K562 (cell line): ENCODE results near the gene TXNRD3. TPM values are rescaled to one million over a fixed set of nuclear protein-coding genes. Genes with fewer than 3 reads are reported as not detected.

Source experiments
- ATAC-seq: fragments of 200-7000 bp; cut with Tn5 transposase; 3 replicates; pipeline ENCODE4 v1.9.1; 2020; ENCODE audit warnings: moderate library complexity
- BruUV-seq: library from RNA; stranded (reverse); fragments of 400-500 nt; replicated peaks from 2 replicates; lab custom pipeline; 2021; lab: Mats Ljungman, UMichigan
- CTCF ChIA-PET: fragments of 300-600 bp; formaldehyde crosslinking; extraction: SDS; loops from one replicate; lab custom pipeline; 2021; ENCODE audit warnings: low intra/inter-chr PET ratio; lab: Yijun Ruan, JAX
- POLR2A ChIA-PET: fragments of 300-600, 350-650 bp; sonication (Branson Sonifier 250); formaldehyde crosslinking; extraction: SDS; loops from one replicate; lab custom pipeline; 2021; ENCODE audit warnings: antibody characterized with exemption, inconsistent platforms; lab: Yijun Ruan, JAX
- DNase-seq, 4 experiments: peaks; one replicate each; pipeline versions ENCODE4 v3.0.0 to v3.0.0-alpha.2; 2011 to 2018; ENCODE audit warnings: low spot score in 3 of 4, mixed read lengths in 3 of 4; ENCODE audit errors: extremely low read depth in 1 of 4
- FAIRE-seq: peaks from 2 replicates; lab custom pipeline; 2011; peaks lifted over from hg19 to GRCh38; lab: Jason Lieb, UNC
- H2AFZ ChIP-seq: 2 replicates; pipeline ENCODE4 v1.6.0; 2011; ENCODE audit warnings: low read depth, low read length, control low read depth, inconsistent platforms
- H3K27ac ChIP-seq: fragments of 200-600 bp; 3 replicates; pipeline ENCODE4 v1.8.0; 2011; ENCODE audit warnings: low read depth, mild to moderate bottlenecking, control low read depth, inconsistent platforms, low read length, moderate library complexity, mixed read lengths; ENCODE audit errors: extremely low read depth
- H3K27me3 ChIP-seq, 2 experiments: fragments of 300-600 bp in 1 of 2; 2 replicates in 1 of 2; 3 replicates in 1 of 2; pipeline versions ENCODE4 v1.6.0 to v1.8.0; 2011; ENCODE audit warnings: inconsistent platforms in 2 of 2, low read length in 2 of 2, mild to moderate bottlenecking in 1 of 2, mixed read lengths in 1 of 2, moderate library complexity in 1 of 2; ENCODE audit not compliant: control insufficient read depth in 2 of 2, insufficient read depth in 2 of 2
- H3K36me3 ChIP-seq: fragments of 300-600 bp; 3 replicates; pipeline ENCODE4 v1.8.0; 2011; ENCODE audit warnings: mild to moderate bottlenecking, low read length, inconsistent platforms; ENCODE audit not compliant: control insufficient read depth, insufficient read depth
- H3K4me1 ChIP-seq, 2 experiments: fragments of 200-600 bp in 1 of 2; replicated peaks in 1 of 2; 2 replicates in 1 of 2; 3 replicates in 1 of 2; pipeline versions ENCODE4 v1.5.1 to v1.8.0; 2011; ENCODE audit warnings: inconsistent platforms in 2 of 2, low read length in 2 of 2, mild to moderate bottlenecking in 1 of 2, mixed read lengths in 1 of 2, moderate library complexity in 1 of 2; ENCODE audit not compliant: control insufficient read depth in 2 of 2, insufficient read depth in 2 of 2
- H3K4me2 ChIP-seq: 2 replicates; pipeline ENCODE4 v1.6.1; 2011; ENCODE audit warnings: low read length, control low read depth, inconsistent platforms, mixed read lengths; ENCODE audit not compliant: insufficient read depth
- H3K4me3 ChIP-seq: fragments of 200-600 bp; sonication (generic), shearing (Covaris generic); 2 replicates; pipeline ENCODE4 v1.5.1; 2016; ENCODE audit warnings: control low read depth, inconsistent platforms
- H3K79me2 ChIP-seq: fragments of 200-600 bp; 3 replicates; pipeline ENCODE4 v1.8.0; 2011; ENCODE audit warnings: low read length, inconsistent platforms; ENCODE audit not compliant: control insufficient read depth, insufficient read depth
- H3K9ac ChIP-seq, 2 experiments: 2 replicates each; pipeline versions ENCODE4 v1.6.0 to v1.6.1; 2011; ENCODE audit warnings: low read depth in 2 of 2, low read length in 2 of 2, control low read depth in 1 of 2, inconsistent platforms in 1 of 2, mild to moderate bottlenecking in 1 of 2, mixed read lengths in 1 of 2; ENCODE audit not compliant: insufficient read depth in 1 of 2
- H3K9me1 ChIP-seq: one replicate; pipeline ENCODE4 v1.6.0; 2011; ENCODE audit warnings: inconsistent platforms, mild to moderate bottlenecking, low read length, moderate library complexity; ENCODE audit not compliant: control insufficient read depth, insufficient read depth
- H3K9me3 ChIP-seq: replicated peaks from 2 replicates; pipeline ENCODE4 v1.5.1; 2011; ENCODE audit warnings: low read depth, low read length, inconsistent platforms; ENCODE audit not compliant: control insufficient read depth, insufficient read depth
- H4K20me1 ChIP-seq: replicated peaks from 2 replicates; pipeline ENCODE4 v1.6.1; 2011; ENCODE audit warnings: low read length, inconsistent platforms, mixed read lengths; ENCODE audit not compliant: control insufficient read depth, insufficient read depth
- ATF6 ChIP-seq: sonication (generic); formaldehyde crosslinking; IDR thresholded peaks from 2 replicates; pipeline ENCODE4 v1.4.0; 2020; ENCODE audit warnings: mild to moderate bottlenecking, missing genetic modification reagents
- C11orf30 ChIP-seq: fragments of 450-650 bp; IDR thresholded peaks from 2 replicates; pipeline ENCODE4 v1.6.1; 2016; ENCODE audit warnings: low read depth, mild to moderate bottlenecking
- CHD2 ChIP-seq: IDR thresholded peaks from 2 replicates; pipeline ENCODE4 v1.6.1; 2011; ENCODE audit warnings: low read depth, low read length
- DIDO1 ChIP-seq: fragments of 450-650 bp; IDR thresholded peaks from 2 replicates; pipeline ENCODE4 v1.6.1; 2016; ENCODE audit warnings: low read depth, missing biosample characterization, missing genetic modification characterization
- KLF16 ChIP-seq: IDR thresholded peaks from 2 replicates; pipeline ENCODE4 v1.6.1; 2016; ENCODE audit warnings: antibody characterized with exemption
- MAFK ChIP-seq: IDR thresholded peaks from 2 replicates; pipeline ENCODE4 v1.6.1; 2011; ENCODE audit warnings: low read length, improper control_type of control experiment
- MLLT1 ChIP-seq, 2 experiments: fragments of 450-650 bp; IDR thresholded peaks; 2 replicates each; pipeline ENCODE4 v1.6.1; 2016
- NCOA4 ChIP-seq: fragments of 450-650 bp; IDR thresholded peaks from 2 replicates; pipeline ENCODE4 v1.6.1; 2018; ENCODE audit warnings: mild to moderate bottlenecking; ENCODE audit not compliant: partially characterized antibody
- RAD51 ChIP-seq: fragments of 450-650 bp; IDR thresholded peaks from 2 replicates; pipeline ENCODE4 v1.7.1; 2016; ENCODE audit warnings: low read depth, mild to moderate bottlenecking, borderline replicate concordance
- SMARCA4 ChIP-seq: fragments of 450-650 bp; IDR thresholded peaks from 2 replicates; pipeline ENCODE4 v1.6.1; 2016
- SNRNP70 ChIP-seq: fragments of 200-400 bp; formaldehyde crosslinking; optimal IDR thresholded peaks from 2 replicates; pipeline ENCODE3; 2017; ENCODE audit warnings: low read depth, low read length
- TCF7L2 ChIP-seq: fragments of 150-350 bp; IDR thresholded peaks from 2 replicates; pipeline ENCODE4 v1.6.1; 2016; ENCODE audit warnings: low read depth, mild to moderate bottlenecking, low read length, moderate library complexity
- ZBTB26 ChIP-seq: fragments of 450-650 bp; formaldehyde crosslinking; IDR thresholded peaks from 2 replicates; pipeline ENCODE4 v1.4.0; 2022; ENCODE audit warnings: missing genetic modification characterization
- ZNF444 ChIP-seq: fragments of 250-450 bp; sonication (Bioruptor Pico); IDR thresholded peaks from 2 replicates; pipeline ENCODE4 v1.4.0; 2020; ENCODE audit warnings: mild to moderate bottlenecking, moderate library complexity
- ZNF449 ChIP-seq: fragments of 250-450 bp; sonication (Bioruptor Pico); IDR thresholded peaks from 2 replicates; pipeline ENCODE4 v1.8.0; 2022; ENCODE audit warnings: moderate library complexity, mild to moderate bottlenecking, inconsistent platforms
- ZNF695 ChIP-seq: fragments of 450-650 bp; formaldehyde crosslinking; IDR thresholded peaks from 2 replicates; pipeline ENCODE4 v1.4.0; 2020; ENCODE audit warnings: mild to moderate bottlenecking, moderate library complexity
- WGBS: fragments of 100-300 bp; shearing (Covaris generic); methylation state at CpG from one replicate; pipeline ENCODE4 v1.1.6; 2016; ENCODE audit warnings: low coverage, mixed read lengths; ENCODE audit not compliant: insufficient coverage; ENCODE audit errors: missing lambda C conversion rate; 5-methylcytosine and 5-hydroxymethylcytosine counted together
- in situ Hi-C: fragments of 300-500 bp; cut with MboI; formaldehyde crosslinking; loops from 4 replicates; pipeline ENCODE4 v1.15.0; 2018; ENCODE audit warnings: inconsistent platforms, mixed read lengths
- intact Hi-C: fragments of 100-400 bp; cut with micrococcal nuclease; formaldehyde crosslinking; loops from 2 replicates; pipeline ENCODE4 v1.14.2; 2022
- polyA plus RNA-seq, 8 experiments: library from polyadenylated mRNA; depleted of rRNA in 4 of 8; stranded (reverse) in 5 of 8; unstranded in 3 of 8; fragments of >200 nt; fragmentation: Nextera tagmentation in 2 of 8; fragmentation: Illumina TruSeq in 1 of 8; extraction: Ambion mirVana in 2 of 8; extraction: Trizol in 1 of 8; gene quantifications; 2 replicates each; pipeline versions ENCODE4 v1.2.1 to v1.2.3, GENCODE V29; 2011 to 2014; ENCODE audit warnings: inconsistent platforms in 1 of 8, missing spikeins in 1 of 8
- total RNA-seq, 7 experiments: library from RNA; depleted of rRNA in 6 of 7; stranded (reverse); fragments of >200 nt in 6 of 7; fragmentation: Illumina TruSeq in 2 of 7; extraction: Trizol in 2 of 7; gene quantifications; 2 replicates each; pipeline versions ENCODE4 v1.2.1 to v1.2.3, GENCODE V29; 2011 to 2021; ENCODE audit warnings: low replicate concordance in 1 of 7

Gene TXNRD3
- total and polyA plus RNA-seq, 9 of the 15 experiments (the other 6 are each of a cell fraction or from before 2014, with no cell fraction given), result 0.96 to 2.3 (median 1.7) TPM

- in situ Hi-C loops (no loop called here), intact Hi-C loops (loop anchor here (10.0 kb wide), 1 partner anchor 303 kb away; the partner anchor contains the start of gene PLXNA1)
- H3K36me3 ChIP-seq, result no peaks in the 10 kb centered on the region
- H3K9ac ChIP-seq, result no peak overlapping the region
- H3K9me3 ChIP-seq, result no peaks in the 10 kb centered on the region
- H3K4me2 ChIP-seq, result no peak overlapping the region
- BruUV-seq, result no TSS peak
- H4K20me1 ChIP-seq, result no peaks in the 10 kb centered on the region
- no peak overlapping the region for H2AFZ ChIP-seq
- H3K27me3 ChIP-seq, result peaks cover 0 to 23% of the 10 kb centered on the region in 2 experiments; a peak in 2 of 5 replicates
- ATAC-seq (no peak), DNase-seq (no peak), FAIRE-seq (no peak)
- no peaks in the 10 kb centered on the region for H3K79me2 ChIP-seq
- no peak overlapping the region for H3K27ac ChIP-seq
- 0% methylated on average over 2 of the region's 2 CpGs for WGBS
- CTCF ChIA-PET, result no interaction called here
- POLR2A ChIA-PET, result interaction anchor here (0.6 kb wide), 2 partner anchors 9 to 15 kb away, joined by 3 read pairs; no protein-coding TSS in a partner anchor
- no peak overlapping the region for H3K4me3 ChIP-seq
- H3K9me1 ChIP-seq, result no peaks in the 10 kb centered on the region
- H3K4me1 ChIP-seq, result peaks cover 0 to 10% of the 10 kb centered on the region in 2 experiments; a peak in 2 of 5 replicates
- TF ChIP-seq KLF16 (no peak), C11orf30 (no peak), ZNF444 (CRISPR knock-in tag) (no peak), SNRNP70 (no peak), ZNF449 (CRISPR knock-in tag) (no peak), MLLT1 (IDR thresholded peaks at IDR 0.05) (no peak), SMARCA4 (no peak), TCF7L2 (no peak), CHD2 (no peak), ZNF695 (CRISPR knock-in tag) (no peak), ATF6 (CRISPR knock-in tag) (no peak), ZBTB26 (CRISPR knock-in tag) (no peak), DIDO1 (no peak), RAD51 (no peak), MAFK (no peak), NCOA4 (no peak)
These were observed 27.1 kb upstream of the TXNRD3 start for GRCh38 chr3:126682009-126682408.
